ENCODE measurements around the gene ABHD6. TPM values are rescaled to one million over a fixed set of nuclear protein-coding genes. Genes with fewer than 3 reads are reported as not detected.
"Not testable (repeated sequence)": the region's sequence is repeated elsewhere in the genome, so short reads cannot be mapped to it uniquely, and the experiment has no call there.

The ABHD6 gene
- polyA plus RNA-seq, 1 experiment: 9.2 TPM

DNA sequence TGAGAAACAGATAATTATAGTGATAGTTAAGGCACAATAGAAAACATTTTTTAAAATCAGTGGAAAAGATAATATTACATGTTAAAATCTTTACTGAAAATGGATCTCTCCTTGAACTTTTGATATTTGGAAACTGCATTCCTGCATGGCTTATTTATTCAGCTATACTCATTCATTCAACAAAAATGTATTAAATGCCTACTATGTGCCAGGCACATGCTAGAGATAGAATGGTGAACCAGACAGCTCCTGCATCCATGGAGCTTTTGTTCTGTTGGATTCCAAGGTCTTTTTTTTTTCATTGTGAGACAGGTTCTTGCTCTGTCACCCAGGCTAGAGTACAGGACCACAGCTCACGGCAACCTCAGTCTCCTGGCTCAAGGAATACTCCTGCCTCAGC is 99.6 kb downstream of the ABHD6 start:
- no peak for DNase-seq (ENCODE audit: low read depth)
- POLR2A ChIA-PET: no interaction called here
- CTCF ChIA-PET: interaction anchor here (0.9 to 4.6 kb wide), 5 partner anchors 11 to 126 kb away, joined by 3 to 18 read pairs (median 3); partner anchors contain the start of genes HTD2 and RPP14
- no peaks in the 10 kb centered on the region for H3K36me3 ChIP-seq (ENCODE audit: control insufficient read depth, insufficient read depth, low read length)
- TF ChIP-seq, protein P1, sequence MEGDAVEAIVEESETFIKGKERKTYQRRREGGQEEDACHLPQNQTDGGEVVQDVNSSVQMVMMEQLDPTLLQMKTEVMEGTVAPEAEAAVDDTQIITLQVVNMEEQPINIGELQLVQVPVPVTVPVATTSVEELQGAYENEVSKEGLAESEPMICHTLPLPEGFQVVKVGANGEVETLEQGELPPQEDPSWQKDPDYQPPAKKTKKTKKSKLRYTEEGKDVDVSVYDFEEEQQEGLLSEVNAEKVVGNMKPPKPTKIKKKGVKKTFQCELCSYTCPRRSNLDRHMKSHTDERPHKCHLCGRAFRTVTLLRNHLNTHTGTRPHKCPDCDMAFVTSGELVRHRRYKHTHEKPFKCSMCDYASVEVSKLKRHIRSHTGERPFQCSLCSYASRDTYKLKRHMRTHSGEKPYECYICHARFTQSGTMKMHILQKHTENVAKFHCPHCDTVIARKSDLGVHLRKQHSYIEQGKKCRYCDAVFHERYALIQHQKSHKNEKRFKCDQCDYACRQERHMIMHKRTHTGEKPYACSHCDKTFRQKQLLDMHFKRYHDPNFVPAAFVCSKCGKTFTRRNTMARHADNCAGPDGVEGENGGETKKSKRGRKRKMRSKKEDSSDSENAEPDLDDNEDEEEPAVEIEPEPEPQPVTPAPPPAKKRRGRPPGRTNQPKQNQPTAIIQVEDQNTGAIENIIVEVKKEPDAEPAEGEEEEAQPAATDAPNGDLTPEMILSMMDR (IDR thresholded peaks at IDR 0.05; ENCODE audit: insufficient read depth, low read depth, low read length): no peak
- H3K4me3 ChIP-seq (ENCODE audit: low read depth, low read length): no peak overlapping the region
- H3K27me3 ChIP-seq (ENCODE audit: control insufficient read depth, insufficient read depth, low read length): no peaks in the 10 kb centered on the region

DNA sequence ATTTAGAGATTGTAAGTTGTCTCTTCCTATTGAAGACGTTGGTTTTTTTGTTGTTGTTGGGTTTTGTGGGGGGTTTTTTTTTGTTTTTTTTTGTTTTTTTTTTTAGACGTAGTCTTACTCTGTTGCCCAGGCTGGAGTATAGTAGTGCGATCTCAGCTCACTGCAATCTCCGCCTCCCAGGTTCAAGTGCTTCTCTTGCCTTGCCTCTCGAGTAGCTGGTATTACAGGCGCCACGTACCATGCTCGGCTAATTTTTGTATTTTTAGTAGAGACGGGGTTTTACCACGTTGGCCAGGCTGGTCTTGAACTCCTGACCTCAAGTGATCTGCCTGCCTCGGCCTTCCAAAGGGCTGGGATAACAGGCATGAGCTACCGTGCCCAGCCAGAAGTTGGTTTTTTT is 101.6 kb downstream of the ABHD6 start:
- H3K36me3 ChIP-seq (ENCODE audit: control insufficient read depth, insufficient read depth, low read length); DNase-seq (ENCODE audit: low read depth); H3K27me3 ChIP-seq (ENCODE audit: control insufficient read depth, insufficient read depth, low read length); H3K4me3 ChIP-seq (ENCODE audit: low read depth, low read length): not testable (repeated sequence)
- CTCF ChIA-PET: interaction anchor here (1.1 kb wide), 1 partner anchor 45 kb away, joined by 3 read pairs; no protein-coding TSS in a partner anchor
- POLR2A ChIA-PET: interaction anchor here (0.6 kb wide), 1 partner anchor 87 kb away, joined by 5 read pairs; no protein-coding TSS in a partner anchor

GRCh38 chr3:58340594-58341244 is 103.1 kb downstream of the ABHD6 start:
- DNase-seq (ENCODE audit: low read depth): no peak
- no peaks in the 10 kb centered on the region for H3K27me3 ChIP-seq (ENCODE audit: control insufficient read depth, insufficient read depth, low read length)
- ChIA-PET CTCF (interaction anchor here (1.2 kb wide), 1 partner anchor 66 kb away, joined by 5 read pairs; no protein-coding TSS in a partner anchor), POLR2A (no interaction called here)
- TF ChIP-seq, protein P1 (IDR thresholded peaks at IDR 0.05; ENCODE audit: insufficient read depth, low read depth, low read length): no peak
- no peaks in the 10 kb centered on the region for H3K36me3 ChIP-seq (ENCODE audit: control insufficient read depth, insufficient read depth, low read length)
- no peak overlapping the region for H3K4me3 ChIP-seq (ENCODE audit: low read depth, low read length)

DNA sequence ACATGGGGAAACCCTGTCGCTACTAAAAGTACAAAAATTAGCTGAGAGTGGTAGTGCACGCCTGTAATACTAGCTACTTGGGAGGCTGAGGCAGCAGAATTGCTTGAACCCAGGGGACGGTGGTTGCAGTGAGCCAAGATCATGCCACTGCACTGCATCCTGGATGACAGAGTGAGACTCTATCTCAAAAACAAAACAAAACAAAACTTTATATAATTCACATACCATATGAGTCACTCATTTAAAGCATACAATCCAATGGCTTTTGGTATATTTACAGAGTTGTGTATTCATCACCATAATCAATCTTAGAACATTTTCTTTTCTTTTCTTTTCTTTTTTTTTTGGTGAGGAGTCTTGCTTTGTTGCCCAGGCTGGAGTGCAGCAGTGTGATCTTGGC is 103.8 kb downstream of the ABHD6 start:
- no peak overlapping the region for H3K4me3 ChIP-seq (ENCODE audit: low read depth, low read length)
- no peaks in the 10 kb centered on the region for H3K36me3 ChIP-seq (ENCODE audit: control insufficient read depth, insufficient read depth, low read length)
- TF ChIP-seq, protein P1 (IDR thresholded peaks at IDR 0.05; ENCODE audit: insufficient read depth, low read depth, low read length): no peak
- DNase-seq (ENCODE audit: low read depth): no peak
- CTCF ChIA-PET: no interaction called here
- H3K27me3 ChIP-seq (ENCODE audit: control insufficient read depth, insufficient read depth, low read length): no peaks in the 10 kb centered on the region
- POLR2A ChIA-PET: no interaction called here

- DNase-seq (ENCODE audit: low read depth): no peak
- TF ChIP-seq, protein P1 (IDR thresholded peaks at IDR 0.05; ENCODE audit: insufficient read depth, low read depth, low read length): no peak
- H3K4me3 ChIP-seq (ENCODE audit: low read depth, low read length): no peak overlapping the region
- ChIA-PET POLR2A (no interaction called here), CTCF (interaction anchor here (1.5 kb wide), 1 partner anchor 11 kb away, joined by 3 read pairs; no protein-coding TSS in a partner anchor)
- H3K27me3 ChIP-seq (ENCODE audit: control insufficient read depth, insufficient read depth, low read length): no peaks in the 10 kb centered on the region
- H3K36me3 ChIP-seq (ENCODE audit: control insufficient read depth, insufficient read depth, low read length): no peaks in the 10 kb centered on the region
These were observed 105.1 kb downstream of the ABHD6 start for GRCh38 chr3:58342676-58343075.

Small RNA genes within 50 kb of the gene (small RNA-seq; reads per million reads assigned to genes)
- gene AC098479.1 (ENCODE audit: insufficient read length, low read depth, low replicate concordance): not detected

Other genes with a start within 250 kb of the ABHD6 start
- gene FLNB, start 229.4 kb upstream of the ABHD6 start, polyA plus RNA-seq (2011; rRNA removed): 73.7 and 111 TPM in 2 replicates
- not detected in 2 replicates for gene DNASE1L3, start 26.8 kb upstream of the ABHD6 start, polyA plus RNA-seq (2011; rRNA removed)
- gene RPP14, start 68.5 kb downstream of the ABHD6 start, polyA plus RNA-seq (2011; rRNA removed): 10.9 and 13.3 TPM in 2 replicates
- gene HTD2, start 68.7 kb downstream of the ABHD6 start, polyA plus RNA-seq (2011; rRNA removed): 5.2 and 8.3 TPM in 2 replicates
- gene PXK, start 95.1 kb downstream of the ABHD6 start, polyA plus RNA-seq (2011; rRNA removed): 36.4 and 38.9 TPM in 2 replicates
- gene PDHB, start 196.0 kb downstream of the ABHD6 start, polyA plus RNA-seq (2011; rRNA removed): 86.1 and 99.6 TPM in 2 replicates

Data from BJ (cell line).